PC-9 (cell line): Measurements from ENCODE around the gene CD55.

Experiments used
- EZH2 ChIP-seq: fragments of 200-600 bp; sonication (generic); IDR thresholded peaks from 2 replicates; pipeline ENCODE4 v1.8.0; 2017; ENCODE audit warnings: antibody characterized with exemption, low read depth
- TF ChIP-seq, protein P1 (sequence below): fragments of 200-600 bp; sonication (generic); conservative IDR thresholded peaks from 2 replicates; pipeline ENCODE4 v1.6.1; 2017; ENCODE audit warnings: mixed run types, antibody characterized with exemption, mild to moderate bottlenecking, moderate library complexity

DNA sequence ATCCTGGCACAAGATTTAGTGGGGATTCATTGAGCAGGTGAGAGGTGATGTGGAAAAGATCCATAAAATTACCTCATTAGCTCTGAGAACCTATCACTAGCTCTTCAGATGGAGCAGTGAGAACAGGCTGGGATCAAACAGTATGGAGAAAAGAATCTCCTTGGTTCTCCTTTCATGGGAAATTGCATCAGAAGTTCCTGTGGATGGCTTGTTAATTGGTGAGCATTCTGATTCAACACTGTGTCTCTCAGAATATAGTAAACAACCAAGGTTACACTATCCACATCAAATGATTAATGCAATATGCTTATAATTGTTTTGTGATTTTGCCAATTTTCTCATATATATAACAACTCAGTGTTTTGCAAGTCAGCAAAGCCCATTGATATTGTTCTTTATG is 8.3 kb upstream of the CD55 start:
- TF ChIP-seq EZH2, result no peak
- TF ChIP-seq, protein P1, sequence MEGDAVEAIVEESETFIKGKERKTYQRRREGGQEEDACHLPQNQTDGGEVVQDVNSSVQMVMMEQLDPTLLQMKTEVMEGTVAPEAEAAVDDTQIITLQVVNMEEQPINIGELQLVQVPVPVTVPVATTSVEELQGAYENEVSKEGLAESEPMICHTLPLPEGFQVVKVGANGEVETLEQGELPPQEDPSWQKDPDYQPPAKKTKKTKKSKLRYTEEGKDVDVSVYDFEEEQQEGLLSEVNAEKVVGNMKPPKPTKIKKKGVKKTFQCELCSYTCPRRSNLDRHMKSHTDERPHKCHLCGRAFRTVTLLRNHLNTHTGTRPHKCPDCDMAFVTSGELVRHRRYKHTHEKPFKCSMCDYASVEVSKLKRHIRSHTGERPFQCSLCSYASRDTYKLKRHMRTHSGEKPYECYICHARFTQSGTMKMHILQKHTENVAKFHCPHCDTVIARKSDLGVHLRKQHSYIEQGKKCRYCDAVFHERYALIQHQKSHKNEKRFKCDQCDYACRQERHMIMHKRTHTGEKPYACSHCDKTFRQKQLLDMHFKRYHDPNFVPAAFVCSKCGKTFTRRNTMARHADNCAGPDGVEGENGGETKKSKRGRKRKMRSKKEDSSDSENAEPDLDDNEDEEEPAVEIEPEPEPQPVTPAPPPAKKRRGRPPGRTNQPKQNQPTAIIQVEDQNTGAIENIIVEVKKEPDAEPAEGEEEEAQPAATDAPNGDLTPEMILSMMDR, result no peak
